GM10266 (cell line): ENCODE results near the gene TEKT2.

Experiments used
- DNase-seq: peaks from one replicate; pipeline ENCODE4 v3.0.0; 2012; ENCODE audit errors: extremely low spot score
- TF ChIP-seq, protein P1 (sequence below): IDR thresholded peaks from 2 replicates; pipeline ENCODE4 v1.5.1; 2012; ENCODE audit warnings: mild to moderate bottlenecking, low read depth; ENCODE audit not compliant: control insufficient read depth, insufficient read depth; ENCODE audit errors: missing control alignments

The TEKT2 gene

DNA sequence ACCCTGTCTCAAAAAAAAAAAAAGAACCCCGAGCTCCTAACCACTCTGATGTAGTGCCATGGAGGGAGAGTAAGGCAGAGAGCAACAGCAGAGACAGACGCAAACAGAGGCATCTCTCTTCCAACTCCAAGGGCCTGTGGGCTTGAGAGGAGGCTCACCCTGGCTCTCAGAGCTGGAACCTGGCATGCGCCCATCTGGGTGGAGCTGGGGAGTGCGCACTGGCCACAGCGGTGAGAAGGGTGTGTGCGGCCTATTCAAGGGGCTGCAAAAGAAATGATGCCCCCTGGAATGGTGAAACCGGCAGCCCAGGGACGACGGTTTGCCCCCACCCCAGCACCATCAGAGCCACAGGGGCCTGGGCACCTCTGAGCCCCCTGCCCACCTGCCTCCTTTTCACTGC is 23.5 kb downstream of the TEKT2 start:
- DNase-seq: no peak
- TF ChIP-seq, protein P1, sequence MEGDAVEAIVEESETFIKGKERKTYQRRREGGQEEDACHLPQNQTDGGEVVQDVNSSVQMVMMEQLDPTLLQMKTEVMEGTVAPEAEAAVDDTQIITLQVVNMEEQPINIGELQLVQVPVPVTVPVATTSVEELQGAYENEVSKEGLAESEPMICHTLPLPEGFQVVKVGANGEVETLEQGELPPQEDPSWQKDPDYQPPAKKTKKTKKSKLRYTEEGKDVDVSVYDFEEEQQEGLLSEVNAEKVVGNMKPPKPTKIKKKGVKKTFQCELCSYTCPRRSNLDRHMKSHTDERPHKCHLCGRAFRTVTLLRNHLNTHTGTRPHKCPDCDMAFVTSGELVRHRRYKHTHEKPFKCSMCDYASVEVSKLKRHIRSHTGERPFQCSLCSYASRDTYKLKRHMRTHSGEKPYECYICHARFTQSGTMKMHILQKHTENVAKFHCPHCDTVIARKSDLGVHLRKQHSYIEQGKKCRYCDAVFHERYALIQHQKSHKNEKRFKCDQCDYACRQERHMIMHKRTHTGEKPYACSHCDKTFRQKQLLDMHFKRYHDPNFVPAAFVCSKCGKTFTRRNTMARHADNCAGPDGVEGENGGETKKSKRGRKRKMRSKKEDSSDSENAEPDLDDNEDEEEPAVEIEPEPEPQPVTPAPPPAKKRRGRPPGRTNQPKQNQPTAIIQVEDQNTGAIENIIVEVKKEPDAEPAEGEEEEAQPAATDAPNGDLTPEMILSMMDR: no peak

DNA sequence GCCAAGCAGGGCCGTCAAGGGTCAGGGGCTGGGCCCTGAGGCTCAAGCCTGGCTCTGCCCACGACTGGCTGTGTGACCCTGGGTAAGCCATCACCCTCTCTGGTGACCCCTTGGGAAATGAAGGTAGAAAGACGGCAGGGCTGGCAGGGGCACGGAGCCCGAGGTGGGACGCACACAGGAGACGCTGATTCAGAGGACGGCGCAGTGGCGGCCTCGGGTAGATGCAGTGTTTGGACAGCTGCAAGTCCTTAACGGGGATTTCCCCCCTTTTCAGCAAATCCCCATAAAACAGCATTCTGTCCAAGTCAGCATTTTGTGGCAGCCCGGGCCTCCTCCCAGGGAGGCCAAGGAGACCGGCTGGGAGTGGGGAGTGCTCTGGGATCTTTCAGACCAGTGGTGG is 24.4 kb downstream of the TEKT2 start:
- no peak for DNase-seq
- TF ChIP-seq, protein P1: no peak

DNA sequence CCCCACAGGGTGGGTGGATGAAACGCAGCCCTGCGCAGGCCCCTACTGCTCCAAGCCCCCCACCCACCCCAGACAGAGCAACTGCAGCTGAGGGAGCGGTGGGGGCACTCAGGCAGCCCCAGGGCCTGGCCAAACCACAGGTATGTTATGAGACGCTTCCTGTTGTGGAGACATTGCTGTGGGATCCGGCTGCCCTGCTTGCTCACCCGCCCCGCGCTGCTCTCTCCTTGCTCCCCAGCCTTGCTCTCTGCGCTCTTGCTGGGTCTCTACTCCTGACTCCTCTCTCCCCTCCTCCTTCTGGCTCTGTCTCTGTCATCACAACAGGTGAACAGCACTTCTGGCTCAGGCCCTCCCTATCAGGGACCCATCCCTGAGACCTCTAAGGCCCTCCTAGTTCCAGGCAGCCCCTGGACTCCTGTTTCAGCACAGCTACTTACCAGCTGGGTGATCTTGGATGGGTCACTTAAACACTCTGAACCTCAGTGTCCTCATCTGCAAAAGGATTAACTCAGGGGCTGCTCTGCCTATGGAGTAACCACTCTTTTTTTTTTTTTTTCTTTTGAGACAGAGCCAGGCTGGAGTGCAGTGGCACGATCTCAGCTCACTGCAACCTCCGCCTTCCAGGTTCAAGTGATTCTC is 25.3 kb downstream of the TEKT2 start:
- no peak for DNase-seq
- TF ChIP-seq, protein P1: no peak

DNA sequence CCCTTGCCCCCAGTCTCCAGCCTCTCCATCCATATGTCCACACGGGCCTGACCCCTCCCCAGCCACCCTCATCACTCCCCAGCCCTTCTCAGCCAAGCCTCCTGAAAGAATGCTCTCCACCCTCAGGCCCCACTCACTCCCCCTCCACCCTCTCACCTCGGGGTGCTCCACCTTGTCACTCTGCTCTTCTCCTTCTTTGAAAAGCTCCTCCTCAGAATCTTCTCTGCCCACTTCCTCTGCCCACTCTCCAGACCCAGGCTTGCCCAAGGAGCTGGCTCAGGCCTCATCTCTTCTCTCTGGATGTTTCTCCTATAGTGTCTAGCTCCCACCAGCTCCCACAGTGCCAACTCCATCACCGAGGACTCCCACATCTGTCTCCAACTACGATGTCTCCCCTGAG is 27.3 kb downstream of the TEKT2 start:
- DNase-seq: no peak
- TF ChIP-seq, protein P1: no peak

DNA sequence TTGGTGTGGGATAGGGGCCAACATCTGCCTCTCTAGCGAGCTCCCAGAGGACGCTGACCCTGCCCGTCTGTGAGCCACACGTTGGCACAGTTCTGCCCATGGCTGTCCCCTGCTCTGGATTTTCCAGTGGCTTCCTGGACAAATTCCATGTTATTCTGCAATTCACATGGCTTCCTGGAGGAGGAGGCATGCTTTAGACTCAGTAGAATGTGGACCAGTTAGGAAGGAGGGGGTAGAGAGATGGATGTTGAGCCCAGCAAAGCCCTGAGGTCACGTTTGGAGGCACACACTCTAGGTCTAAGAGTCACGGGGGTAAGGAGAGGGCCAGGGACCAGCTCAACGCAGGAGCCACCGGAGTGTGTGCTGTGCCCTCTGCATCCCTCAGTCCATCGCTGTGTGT is 28.9 kb downstream of the TEKT2 start:
- TF ChIP-seq, protein P1: no peak
- DNase-seq: no peak

DNA sequence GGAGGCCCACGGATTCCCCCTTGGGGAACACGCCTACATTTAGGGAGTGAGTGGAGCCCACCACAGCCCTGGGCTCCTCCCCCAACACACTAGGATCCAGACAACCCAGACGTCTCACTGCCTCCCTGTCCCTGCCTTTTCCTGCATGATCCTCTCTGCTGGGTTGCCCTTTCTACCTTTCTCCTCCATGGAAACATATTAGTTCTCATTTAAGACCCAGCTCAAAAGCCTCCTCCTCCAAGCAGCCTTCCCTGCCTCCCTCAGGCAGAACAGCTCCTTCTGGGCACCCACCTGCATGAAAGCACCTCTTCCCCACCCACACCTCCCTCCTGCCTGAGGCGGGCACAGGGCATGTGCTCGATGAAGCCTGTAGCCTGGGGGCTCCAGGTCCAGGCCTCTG is 30.5 kb downstream of the TEKT2 start:
- DNase-seq: no peak
- TF ChIP-seq, protein P1: no peak

DNA sequence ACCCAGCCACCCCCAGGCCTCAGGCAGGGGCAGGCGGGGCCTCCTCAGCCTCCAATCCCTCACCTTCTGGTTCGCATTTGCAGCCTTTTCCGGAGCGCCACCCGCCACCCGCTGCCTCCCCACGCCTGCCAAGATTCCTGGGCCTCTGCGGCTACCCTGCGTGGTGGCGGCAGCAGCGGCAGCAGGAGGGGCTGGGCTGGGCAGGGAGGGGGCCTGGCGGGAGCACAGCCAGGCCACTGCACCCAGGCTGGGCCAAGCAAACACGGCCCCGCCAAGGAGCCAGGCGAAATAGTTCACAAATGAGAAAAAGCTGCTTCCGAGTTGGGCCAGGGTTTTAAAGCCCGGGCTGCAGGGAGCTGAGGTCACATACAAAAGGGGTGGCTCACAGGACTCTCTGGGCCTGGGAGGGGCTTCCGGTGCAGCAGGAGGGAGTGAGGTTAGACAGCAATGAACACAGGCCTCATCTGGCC is 31.3 kb downstream of the TEKT2 start:
- no peak for DNase-seq
- TF ChIP-seq, protein P1: no peak
